B cell (primary cell): Measurements from ENCODE around the gene EXOC4.
A peak's percentile ranks its signal among the peaks of the same experiment; 100 is the strongest.

Experiments
- CTCF ChIP-seq: fragments of 200-600 bp; IDR thresholded peaks from one replicate; pipeline ENCODE4 v1.8.0; 2022; ENCODE audit warnings: antibody characterized with exemption, mild to moderate bottlenecking
- EZH2 ChIP-seq: IDR thresholded peaks from 2 replicates; pipeline ENCODE4 v1.6.1; 2012; ENCODE audit warnings: borderline replicate concordance, low read depth, mild to moderate bottlenecking, moderate library complexity, low read length; ENCODE audit not compliant: insufficient read depth, poor library complexity, severe bottlenecking

- TF ChIP-seq CTCF (peak; percentile 51), EZH2 (no peak)
Observed at GRCh38 chr7:133434246-133434865, 181.5 kb downstream of the EXOC4 start.
